Endodermal cell (in vitro differentiated cells): ENCODE data around the gene SBSN. TPM values are rescaled to one million over a fixed set of nuclear protein-coding genes. Genes with fewer than 3 reads are reported as not detected.

Source experiments
- DNase-seq: peaks from one replicate; pipeline ENCODE4 v3.0.0-alpha.2; 2017
- H3K27ac ChIP-seq: 2 replicates; pipeline ENCODE4 v1.5.1; 2013; ENCODE audit warnings: mild to moderate bottlenecking, low read depth, low read length, moderate library complexity
- H3K27me3 ChIP-seq: 2 replicates; pipeline ENCODE4 v1.6.1; 2013; ENCODE audit warnings: mild to moderate bottlenecking, low read length, moderate library complexity; ENCODE audit not compliant: insufficient read depth, control insufficient read depth, poor library complexity, severe bottlenecking
- H3K36me3 ChIP-seq: 2 replicates; pipeline ENCODE4 v1.7.0; 2013; ENCODE audit warnings: mild to moderate bottlenecking, low read length, moderate library complexity; ENCODE audit not compliant: control insufficient read depth, insufficient read depth
- H3K4me1 ChIP-seq: one replicate; pipeline ENCODE4 v1.7.0; 2013; ENCODE audit warnings: low read length; ENCODE audit not compliant: control insufficient read depth, insufficient read depth
- H3K4me3 ChIP-seq: 2 replicates; pipeline ENCODE4 v1.5.1; 2013; ENCODE audit warnings: mild to moderate bottlenecking, low read length, moderate library complexity
- H3K9ac ChIP-seq: 2 replicates; pipeline ENCODE4 v1.6.1; 2013; ENCODE audit warnings: mild to moderate bottlenecking, low read length, moderate library complexity; ENCODE audit not compliant: poor library complexity, severe bottlenecking; ENCODE audit errors: extremely low read depth
- H3K9me3 ChIP-seq: 2 replicates; pipeline ENCODE4 v1.6.1; 2013; ENCODE audit warnings: mild to moderate bottlenecking, low read length, moderate library complexity; ENCODE audit not compliant: control insufficient read depth
- H3K27ac Mint-ChIP-seq: 2 replicates; pipeline ENCODE4 v1.8.0; 2020; ENCODE audit warnings: mixed read lengths
- H3K27me3 Mint-ChIP-seq: 2 replicates; pipeline ENCODE4 v1.8.0; 2021; ENCODE audit warnings: mild to moderate bottlenecking, mixed read lengths; ENCODE audit not compliant: insufficient read depth
- H3K36me3 Mint-ChIP-seq: 2 replicates; pipeline ENCODE4 v1.8.0; 2020; ENCODE audit warnings: low read depth, mixed read lengths
- H3K4me1 Mint-ChIP-seq: 2 replicates; pipeline ENCODE4 v1.8.0; 2020; ENCODE audit warnings: mixed read lengths
- H3K4me3 Mint-ChIP-seq: 2 replicates; pipeline ENCODE4 v1.8.0; 2020; ENCODE audit warnings: mild to moderate bottlenecking, moderate library complexity, mixed read lengths
- H3K9me3 Mint-ChIP-seq: 2 replicates; pipeline ENCODE4 v1.8.0; 2020; ENCODE audit warnings: mild to moderate bottlenecking, mixed read lengths
- CTCF ChIP-seq: fragments of 200-600 bp; sonication (generic); conservative IDR thresholded peaks from 2 replicates; pipeline ENCODE4 v1.5.0; 2021; ENCODE audit warnings: antibody characterized with exemption, mild to moderate bottlenecking
- WGBS, 2 experiments: methylation state at CpG; one replicate each; pipeline versions ENCODE4 v1.1.5 to v1.1.7; 2013; ENCODE audit warnings: missing lambda C conversion rate in 2 of 2, mixed read lengths in 1 of 2; ENCODE audit not compliant: insufficient coverage in 1 of 2, insufficient read length in 1 of 2; 5-methylcytosine and 5-hydroxymethylcytosine counted together
- long read RNA-seq, 4 experiments: library from polyadenylated mRNA in 2 of 4; library from RNA in 1 of 4; library from capped mRNA in 1 of 4; stranded (forward) in 3 of 4; unstranded in 1 of 4; transcript quantifications; one replicate each; pipeline ENCODE4 v2.0.0, GENCODE V29; 2020 to 2021; ENCODE audit warnings: inconsistent platforms in 1 of 4
- polyA plus RNA-seq, 2 experiments: library from polyadenylated mRNA; stranded (reverse); fragments of 50-300 nt; gene quantifications; one replicate each; pipeline ENCODE4 v1.2.3, GENCODE V29; 2013
- total RNA-seq, 2 donors: library from RNA; stranded (reverse); fragmentation: NEBNext Ultra II Directional in 1 of 2; extraction: Animal tissue kit (Norgen Biotek cat#: 25700) in 1 of 2; gene quantifications; 2 replicates in 1 of 2; 3 replicates in 1 of 2; pipeline ENCODE4 v1.2.1, GENCODE V29; 2021

Gene SBSN
- not detected for total RNA-seq
- not detected for polyA plus RNA-seq (2013, experiment 1 of 2)
- not detected for polyA plus RNA-seq (2013, experiment 2 of 2)
- long read RNA-seq, experiment 1, result 0 reads
- long read RNA-seq, experiment 2, result 0 reads
- long read RNA-seq, experiment 3, result 0 reads
- long read RNA-seq, experiment 4, result 0 reads

- H3K4me3 ChIP-seq, result no peak within 1 kb of the TSS
- Mint-ChIP-seq H3K36me3 (no peaks in the 10 kb centered on the region), H3K27ac (no peak within 1 kb of the TSS), H3K9me3 (no peaks in the 10 kb centered on the region), H3K4me3 (no peak within 1 kb of the TSS), H3K4me1 (peaks cover 19% of the 10 kb centered on the region), H3K27me3 (peaks cover 42% of the 10 kb centered on the region)
- no peak within 1 kb of the TSS for H3K27ac ChIP-seq
- no peaks in the 10 kb centered on the region for H3K4me1 ChIP-seq
- no peaks in the 10 kb centered on the region for H3K36me3 ChIP-seq
- H3K27me3 ChIP-seq, result no peaks in the 10 kb centered on the region
- DNase-seq, result no peak
- TF ChIP-seq CTCF, result no peak
- H3K9ac ChIP-seq, result no peak within 1 kb of the TSS
- no peaks in the 10 kb centered on the region for H3K9me3 ChIP-seq
- 87 to 88% methylated on average over 3 to 10 of the region's 11 CpGs for WGBS, 2 experiments
These were observed at the start of gene SBSN for GRCh38 chr19:35528218-35529038. TSS of gene SBSN (minus strand) at chr19:35528311. CDS start at chr19:35528281, 30 bp downstream.

GRCh38 chr19:35571406-35571965 lies 43.4 kb upstream of the SBSN start:
- H3K9me3 Mint-ChIP-seq, result peaks cover 21% of the 10 kb centered on the region
- no peak overlapping the region for H3K27ac Mint-ChIP-seq
- H3K4me3 ChIP-seq, result no peak overlapping the region
- H3K36me3 ChIP-seq, result no peaks in the 10 kb centered on the region
- no peak overlapping the region for H3K27ac ChIP-seq
- no peaks in the 10 kb centered on the region for H3K4me1 ChIP-seq
- H3K4me1 Mint-ChIP-seq, result peaks cover 7% of the 10 kb centered on the region
- WGBS, 2 experiments, result 90% methylated on average over 1 of the region's 1 CpG
- H3K9me3 ChIP-seq, result peaks cover 10% of the 10 kb centered on the region
- H3K27me3 ChIP-seq, result peaks cover 4% of the 10 kb centered on the region
- no peaks in the 10 kb centered on the region for H3K36me3 Mint-ChIP-seq
- H3K9ac ChIP-seq, result no peak overlapping the region
- no peak for TF ChIP-seq CTCF
- peaks cover 24% of the 10 kb centered on the region for H3K27me3 Mint-ChIP-seq
- no peak overlapping the region for H3K4me3 Mint-ChIP-seq
- no peak for DNase-seq

- WGBS, 2 experiments, result 84 to 100% methylated on average over 2 to 5 of the region's 5 CpGs
- Histone ChIP-seq H3K4me1 (no peaks in the 10 kb centered on the region), H3K36me3 (no peaks in the 10 kb centered on the region), H3K9ac (no peak overlapping the region), H3K27me3 (peaks cover 4% of the 10 kb centered on the region), H3K9me3 (no peaks in the 10 kb centered on the region), H3K4me3 (no peak overlapping the region), H3K27ac (no peak overlapping the region)
- Mint-ChIP-seq H3K4me1 (peaks cover 7% of the 10 kb centered on the region), H3K27me3 (peaks cover 31% of the 10 kb centered on the region), H3K36me3 (no peaks in the 10 kb centered on the region), H3K9me3 (peaks cover 1% of the 10 kb centered on the region), H3K27ac (no peak overlapping the region), H3K4me3 (no peak overlapping the region)
- DNase-seq, result no peak
- TF ChIP-seq CTCF, result no peak
These were observed 41.2 kb upstream of the SBSN start for GRCh38 chr19:35569281-35569781.
